Common myeloid progenitor, CD34-positive (primary cell): ENCODE measurements around the gene TNF.

Experiments
- CTCF ChIA-PET: fragments of 350-600 bp; sonication (Branson Sonifier 250); formaldehyde crosslinking; loops from one replicate; lab custom pipeline; 2021; ENCODE audit warnings: antibody characterized with exemption; lab: Charles Lee
- POLR2A ChIA-PET: fragments of 350-600 bp; sonication (Branson Sonifier 250); formaldehyde crosslinking; loops from one replicate; lab custom pipeline; 2021; ENCODE audit warnings: antibody characterized with exemption; lab: Charles Lee
- DNase-seq, 3 donors: peaks; one replicate each; pipeline versions ENCODE4 v3.0.0 to v3.0.0-alpha.2; 2013
- H3K27ac ChIP-seq, 2 experiments: 1 replicate in 1 of 2; 2 replicates in 1 of 2; pipeline ENCODE4 v1.7.0; 2013; ENCODE audit warnings: inconsistent platforms in 2 of 2, low read length in 2 of 2, mild to moderate bottlenecking in 2 of 2, low read depth in 1 of 2, moderate library complexity in 1 of 2; ENCODE audit not compliant: severe bottlenecking in 2 of 2, insufficient read depth in 1 of 2, poor library complexity in 1 of 2
- H3K27me3 ChIP-seq, 5 experiments: replicated peaks in 2 of 5; 1 replicate in 3 of 5; 2 replicates in 2 of 5; pipeline versions ENCODE4 v1.6.1 to v1.7.0; 2013; ENCODE audit warnings: low read length in 4 of 5, mild to moderate bottlenecking in 2 of 5, moderate library complexity in 2 of 5, inconsistent platforms in 1 of 5; ENCODE audit not compliant: insufficient read depth in 5 of 5, control insufficient read depth in 4 of 5
- H3K36me3 ChIP-seq, 4 experiments: 1 replicate in 2 of 4; 2 replicates in 2 of 4; pipeline versions ENCODE4 v1.6.1 to v1.7.0; 2013; ENCODE audit warnings: low read length in 3 of 4, control low read depth in 1 of 4, mild to moderate bottlenecking in 1 of 4; ENCODE audit not compliant: control insufficient read depth in 4 of 4, insufficient read depth in 4 of 4
- H3K4me1 ChIP-seq, 4 experiments: 1 replicate in 3 of 4; 2 replicates in 1 of 4; pipeline versions ENCODE4 v1.6.1 to v1.7.1; 2013; ENCODE audit warnings: low read length in 3 of 4, mild to moderate bottlenecking in 3 of 4, control low read depth in 1 of 4, inconsistent platforms in 1 of 4, moderate library complexity in 1 of 4; ENCODE audit not compliant: control insufficient read depth in 4 of 4, insufficient read depth in 4 of 4; ENCODE audit errors: control extremely low read depth in 1 of 4
- H3K4me3 ChIP-seq, 7 experiments: 1 replicate in 4 of 7; 2 replicates in 3 of 7; pipeline versions ENCODE4 v1.5.1 to v1.7.0; 2013; ENCODE audit warnings: mild to moderate bottlenecking in 7 of 7, low read length in 6 of 7, moderate library complexity in 6 of 7, inconsistent platforms in 2 of 7, low read depth in 2 of 7, control low read depth in 1 of 7; ENCODE audit not compliant: insufficient read depth in 4 of 7, control insufficient read depth in 1 of 7; ENCODE audit errors: extremely low read depth in 1 of 7
- H3K9me3 ChIP-seq, 5 experiments: 1 replicate in 4 of 5; 2 replicates in 1 of 5; pipeline versions ENCODE4 v1.6.1 to v1.7.1; 2013; ENCODE audit warnings: low read length in 4 of 5, mild to moderate bottlenecking in 2 of 5, inconsistent platforms in 1 of 5, low read depth in 1 of 5, moderate library complexity in 1 of 5; ENCODE audit not compliant: control insufficient read depth in 4 of 5, insufficient read depth in 2 of 5; ENCODE audit errors: control extremely low read depth in 1 of 5
- WGBS: methylation state at CpG from one replicate; pipeline ENCODE4 v1.1.5; 2013; ENCODE audit not compliant: insufficient coverage; 5-methylcytosine and 5-hydroxymethylcytosine counted together

The TNF gene

DNA sequence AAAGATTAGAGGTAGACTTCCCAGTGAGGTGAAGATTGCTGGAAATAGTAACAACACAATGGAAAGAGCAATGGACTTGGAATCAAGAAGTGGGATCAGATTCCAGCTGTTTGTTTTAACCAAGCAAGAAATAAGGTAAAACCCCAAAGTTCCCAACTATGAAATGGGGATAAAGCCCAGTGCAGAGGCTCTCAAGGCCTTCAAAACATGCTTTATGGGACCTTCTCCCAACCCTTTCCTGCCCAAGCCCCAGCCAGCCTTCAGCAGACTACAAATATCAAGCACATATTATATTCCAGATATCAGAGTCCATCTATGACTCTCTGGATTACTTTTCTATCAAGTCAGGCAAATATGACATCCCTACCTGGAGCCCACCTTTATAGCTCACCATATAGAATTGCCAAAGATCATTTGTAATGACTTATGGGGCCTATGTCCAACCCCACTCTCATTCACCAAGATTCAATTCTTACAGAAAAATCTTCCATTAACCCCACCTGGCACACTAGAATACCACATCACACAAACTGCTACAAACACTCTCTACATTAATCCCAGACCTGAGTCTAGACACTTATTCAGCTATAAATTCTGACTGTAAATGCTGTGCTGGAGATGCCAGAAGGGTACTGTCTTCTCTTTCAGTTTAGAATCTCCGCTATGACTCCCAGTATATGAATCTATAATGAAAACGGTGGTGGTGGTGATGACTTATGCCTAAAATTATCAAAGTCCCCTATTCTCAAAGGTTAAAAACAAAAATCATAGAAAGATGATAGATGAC lies 39.6 kb upstream of the TNF start:
- no peak overlapping the region for H3K4me3 ChIP-seq
- POLR2A ChIA-PET: no interaction called here
- no peaks in the 10 kb centered on the region for H3K27me3 ChIP-seq
- peaks cover 42 to 95% (median 77%) of the 10 kb centered on the region in 4 experiments for H3K36me3 ChIP-seq
- no CpG with 5 or more reads among the region's 2 CpGs for whole genome bisulfite sequencing
- DNase-seq: no peak
- H3K27ac ChIP-seq: peak overlapping the region in 1 of 2 experiments; percentile 3
- CTCF ChIA-PET: interaction anchor here (1.2 kb wide), 1 partner anchor 45 kb away, joined by 3 read pairs; no protein-coding TSS in a partner anchor
- H3K9me3 ChIP-seq: no peaks in the 10 kb centered on the region
- peaks cover 14 to 25% (median 21%) of the 10 kb centered on the region in 4 experiments for H3K4me1 ChIP-seq

DNA sequence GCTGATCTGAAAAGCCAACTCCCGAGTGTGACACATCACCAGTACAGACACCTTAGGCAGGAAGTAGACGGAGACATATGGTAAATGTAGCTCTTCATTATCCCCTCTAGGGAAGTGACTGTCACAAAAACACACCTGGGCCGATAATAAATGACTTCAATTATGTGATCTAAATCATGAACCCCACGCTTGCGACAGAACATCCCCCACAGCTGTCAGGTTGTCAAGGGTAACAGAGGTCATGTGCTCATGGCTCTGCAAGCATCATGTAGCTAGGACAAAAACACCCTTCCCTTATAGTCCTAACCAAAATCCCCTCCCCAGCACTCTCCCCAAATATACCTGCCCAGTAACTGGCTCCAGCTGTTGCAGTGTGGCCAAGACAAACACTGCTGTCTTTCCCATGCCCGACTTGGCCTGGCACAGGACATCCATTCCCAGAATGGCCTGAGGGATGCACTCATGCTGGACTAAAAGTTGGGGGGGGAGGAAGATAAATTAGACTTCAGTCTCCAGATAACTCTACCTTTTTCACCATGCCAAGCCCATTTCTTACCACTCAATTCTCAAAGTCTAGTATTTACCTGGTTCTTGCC lies 36.5 kb upstream of the TNF start:
- CTCF ChIA-PET: interaction anchor here (0.6 to 24.7 kb wide), 3 partner anchors 12 to 62 kb away, joined by 3 to 557 read pairs (median 7); partner anchors contain the start of genes LST1, LTB and TNF
- no peak for DNase-seq
- Histone ChIP-seq H3K4me1 (peaks cover 17 to 39% (median 33%) of the 10 kb centered on the region in 4 experiments), H3K36me3 (peaks cover 27 to 67% (median 53%) of the 10 kb centered on the region in 4 experiments), H3K4me3 (peak overlapping the region in 2 of 7 experiments; percentile 6 to 97), H3K27ac (peak overlapping the region; percentile 44 to 100), H3K27me3 (no peaks in the 10 kb centered on the region), H3K9me3 (no peaks in the 10 kb centered on the region)
- POLR2A ChIA-PET: no interaction called here
- WGBS: 94% methylated on average over 4 of the region's 6 CpGs

DNA sequence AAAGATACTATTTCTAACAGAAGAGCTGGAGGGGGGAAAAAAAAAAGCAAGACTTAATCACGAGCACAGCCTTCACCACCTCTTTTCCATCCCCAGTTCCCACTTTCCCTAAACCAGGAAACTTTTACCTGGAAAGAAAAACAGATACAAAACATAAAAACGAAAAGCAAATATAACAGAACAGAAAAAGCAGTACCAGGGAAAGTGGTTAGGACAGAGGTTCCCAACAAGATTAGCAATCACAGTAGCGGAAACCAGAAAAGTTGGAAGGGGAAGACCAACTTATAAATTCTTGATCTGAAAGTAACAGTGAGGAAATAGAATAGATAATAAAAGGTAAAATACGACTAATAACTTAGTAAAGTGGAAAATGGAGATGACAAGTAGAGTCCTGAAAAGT lies 34.7 kb upstream of the TNF start:
- no peak for DNase-seq
- Histone ChIP-seq H3K4me1 (peaks cover 17 to 39% (median 33%) of the 10 kb centered on the region in 4 experiments), H3K36me3 (peaks cover 18 to 50% (median 38%) of the 10 kb centered on the region in 4 experiments), H3K9me3 (no peaks in the 10 kb centered on the region), H3K4me3 (peak overlapping the region; percentile 66 to 97 (median 91)), H3K27ac (peak overlapping the region; percentile 99 to 100), H3K27me3 (no peaks in the 10 kb centered on the region)
- WGBS: 0% methylated on average over 2 of the region's 4 CpGs
- ChIA-PET POLR2A (interaction anchor here (2.1 to 2.6 kb wide), 2 partner anchors 12 to 42 kb away, joined by 7 to 12 read pairs; partner anchors contain the start of gene MCCD1), CTCF (interaction anchor here (1.0 to 24.7 kb wide), 7 partner anchors 9 to 251 kb away, joined by 3 to 557 read pairs (median 7); partner anchors contain the start of genes LST1, LTB, NCR3 and TNF)

DNA sequence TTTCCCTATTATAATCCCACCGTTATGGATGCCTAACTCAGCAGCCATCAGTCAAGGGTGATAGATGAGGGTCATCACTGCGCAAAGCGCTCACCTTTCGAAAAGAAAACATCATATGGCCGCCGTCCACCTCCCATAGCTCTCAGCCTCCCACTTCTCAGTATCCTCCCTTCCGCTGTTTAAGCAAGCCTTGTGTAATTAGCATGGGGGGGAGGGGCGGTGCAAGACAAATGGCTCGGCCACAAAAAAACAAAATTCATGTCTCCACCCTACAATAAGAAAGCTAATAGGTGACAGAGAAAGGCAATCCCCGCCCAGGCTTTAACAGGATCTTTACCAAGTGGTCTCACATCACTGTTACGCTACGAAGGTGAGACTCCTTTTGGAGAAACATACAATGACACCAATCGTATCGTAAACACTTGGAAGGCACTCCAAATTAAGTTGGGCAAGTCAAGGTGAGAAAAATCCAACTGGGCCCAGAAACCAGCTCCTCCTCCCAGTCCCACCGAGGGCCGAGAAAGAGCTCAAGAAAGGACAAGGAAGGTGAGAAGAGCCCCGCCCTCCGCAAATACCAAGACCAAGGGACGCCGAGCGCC lies 34.2 kb upstream of the TNF start:
- DNase-seq: peak; percentile 54 to 75 (median 66)
- Histone ChIP-seq H3K4me1 (peaks cover 17 to 40% (median 35%) of the 10 kb centered on the region in 4 experiments), H3K27ac (peak overlapping the region; percentile 99 to 100), H3K27me3 (no peaks in the 10 kb centered on the region), H3K36me3 (peaks cover 18 to 45% (median 34%) of the 10 kb centered on the region in 4 experiments), H3K9me3 (no peaks in the 10 kb centered on the region), H3K4me3 (peak overlapping the region; percentile 66 to 97 (median 91))
- 0% methylated on average over 11 of the region's 21 CpGs for WGBS
- ChIA-PET POLR2A (interaction anchor here (0.7 to 2.6 kb wide), 6 partner anchors 9 to 1431 kb away, joined by 3 to 12 read pairs (median 4); partner anchors contain the start of genes BAG6 and MCCD1), CTCF (interaction anchor here (0.8 to 24.7 kb wide), 8 partner anchors 9 to 250 kb away, joined by 3 to 557 read pairs (median 5); partner anchors contain the start of genes LST1, LTB, MCCD1 and NCR3)

DNA sequence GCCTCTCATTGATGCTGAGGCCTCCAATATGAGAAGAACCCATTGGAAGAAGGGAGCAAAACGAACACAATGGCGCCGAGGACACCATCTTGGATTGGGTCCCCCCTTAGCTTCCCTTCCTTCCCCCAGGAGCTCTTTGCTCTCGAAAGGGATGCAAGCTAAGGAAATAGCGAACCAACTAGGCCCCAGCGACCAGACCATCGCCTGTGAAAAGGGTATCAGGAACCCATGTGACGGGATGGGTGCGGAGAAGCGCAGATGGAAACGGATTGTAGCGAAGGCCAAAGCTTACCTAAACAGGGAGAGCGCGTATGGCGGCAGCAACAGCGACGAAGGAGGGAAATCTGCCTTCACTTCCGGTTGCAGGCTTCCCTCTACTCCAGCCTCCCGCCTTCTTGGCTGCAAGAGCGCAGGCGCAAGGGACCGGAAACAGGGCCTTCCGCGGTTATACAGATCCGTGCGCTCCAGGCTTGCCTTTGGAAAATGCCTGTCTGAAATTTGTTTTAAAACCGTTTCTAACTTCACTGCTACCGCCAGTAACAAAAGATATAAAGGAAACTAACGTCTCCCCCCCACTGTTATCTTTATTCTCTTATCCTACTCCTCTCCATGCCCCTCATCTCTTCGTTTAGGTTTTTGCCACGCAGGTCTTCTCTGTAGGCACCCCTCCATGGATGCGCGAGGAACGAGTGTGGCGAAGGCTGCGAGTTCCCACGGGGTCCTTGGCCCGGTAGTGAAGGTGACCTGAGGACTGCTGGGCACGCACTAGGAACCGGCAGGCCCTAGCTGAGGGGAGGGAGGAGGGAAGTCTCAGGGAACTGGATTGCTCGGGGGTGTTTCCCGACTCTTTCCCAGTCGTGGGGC lies 33.5 kb upstream of the TNF start, which contains the start of gene DDX39B:
TSS of gene DDX39B (minus strand) at position 346 of the 864 bp plus-strand sequence. CDS start 1,471 bp downstream, outside the sequence.
- POLR2A ChIA-PET: interaction anchor here (0.7 to 2.6 kb wide), 6 partner anchors 10 to 1430 kb away, joined by 3 to 12 read pairs (median 4); partner anchors contain the start of genes BAG6 and MCCD1
- Histone ChIP-seq H3K4me1 (peaks cover 17 to 47% (median 40%) of the 10 kb centered on the region in 4 experiments), H3K27ac (peak within 1 kb of the TSS; percentile 99 to 100), H3K9me3 (no peaks in the 10 kb centered on the region), H3K27me3 (no peaks in the 10 kb centered on the region), H3K4me3 (peak within 1 kb of the TSS; percentile 66 to 97 (median 91)), H3K36me3 (peaks cover 14 to 38% (median 28%) of the 10 kb centered on the region in 4 experiments)
- CTCF ChIA-PET: interaction anchor here (0.8 to 24.7 kb wide), 10 partner anchors 8 to 250 kb away, joined by 3 to 557 read pairs (median 4); partner anchors contain the start of genes LST1, LTB, MCCD1 and NCR3
- peak; percentile 98 to 99 (median 99) for DNase-seq
- WGBS: under 1% methylated on average over 36 of the region's 43 CpGs
